Loucy (cell line): Measurements from ENCODE around the gene CDK9.
"Not testable (repeated sequence)": the region's sequence is repeated elsewhere in the genome, so short reads cannot be mapped to it uniquely, and the experiment has no call there.

Experiments used
- H2AFZ ChIP-seq: fragments of 200-600 bp; sonication (generic); 2 replicates; pipeline ENCODE4 v1.6.0; 2016; ENCODE audit warnings: antibody characterized with exemption, mild to moderate bottlenecking, low read length, moderate library complexity
- H3F3A ChIP-seq: fragments of 200-600 bp; 2 replicates; pipeline ENCODE4 v1.6.0; 2016; ENCODE audit warnings: antibody characterized with exemption, low read depth, mild to moderate bottlenecking
- H3K27me3 ChIP-seq: fragments of 200-600 bp; sonication (generic); 2 replicates; pipeline ENCODE4 v1.6.1; 2014; ENCODE audit warnings: low read length, mild to moderate bottlenecking; ENCODE audit not compliant: insufficient read depth, poor library complexity, severe bottlenecking
- H3K36me3 ChIP-seq: fragments of 200-600 bp; sonication (generic); 2 replicates; pipeline ENCODE4 v1.6.1; 2016; ENCODE audit warnings: low read length; ENCODE audit not compliant: insufficient read depth
- H3K4me1 ChIP-seq: fragments of 200-600 bp; sonication (generic); 2 replicates; pipeline ENCODE4 v1.5.1; 2014; ENCODE audit warnings: low read length, mild to moderate bottlenecking; ENCODE audit not compliant: insufficient read depth, poor library complexity, severe bottlenecking
- H3K4me2 ChIP-seq: fragments of 200-600 bp; sonication (generic); 2 replicates; pipeline ENCODE4 v1.6.0; 2014; ENCODE audit warnings: antibody characterized with exemption, low read length, low read depth, mild to moderate bottlenecking; ENCODE audit not compliant: poor library complexity, severe bottlenecking
- H3K4me3 ChIP-seq: fragments of 200-600 bp; sonication (generic); 2 replicates; pipeline ENCODE4 v1.5.1; 2014; ENCODE audit warnings: low read length, mild to moderate bottlenecking, mixed read lengths; ENCODE audit not compliant: poor library complexity, severe bottlenecking
- H3K79me2 ChIP-seq: fragments of 200-600 bp; sonication (generic); 2 replicates; pipeline ENCODE4 v1.6.1; 2014; ENCODE audit warnings: low read length; ENCODE audit not compliant: insufficient read depth
- H3K9ac ChIP-seq: fragments of 200-600 bp; sonication (generic); 2 replicates; pipeline ENCODE4 v1.6.0; 2014; ENCODE audit warnings: mild to moderate bottlenecking, low read depth, low read length, moderate library complexity; ENCODE audit not compliant: poor library complexity, severe bottlenecking
- H3K9me2 ChIP-seq: fragments of 200-600 bp; sonication (generic); replicated peaks from 2 replicates; pipeline ENCODE4 v1.6.1; 2016; ENCODE audit warnings: low read depth, low read length, mixed read lengths
- H3K9me3 ChIP-seq: fragments of 200-600 bp; sonication (generic); 2 replicates; pipeline ENCODE4 v1.6.1; 2014; ENCODE audit warnings: mild to moderate bottlenecking, antibody characterized with exemption, low read length, low read depth; ENCODE audit not compliant: insufficient read depth
- H4K20me1 ChIP-seq: fragments of 200-600 bp; sonication (generic); 2 replicates; pipeline ENCODE4 v1.6.0; 2014; ENCODE audit warnings: antibody characterized with exemption, low read length, mild to moderate bottlenecking; ENCODE audit not compliant: insufficient read depth, poor library complexity, severe bottlenecking
- EZH2phosphoT487 ChIP-seq: fragments of 200-600 bp; IDR thresholded peaks from 2 replicates; pipeline ENCODE4 v1.6.1; 2018; ENCODE audit warnings: antibody characterized with exemption, mild to moderate bottlenecking, moderate library complexity, borderline replicate concordance
- TF ChIP-seq, protein P1 (sequence below): fragments of 200-600 bp; sonication (generic); conservative IDR thresholded peaks from 2 replicates; pipeline ENCODE4 v1.5.1; 2014; ENCODE audit warnings: mild to moderate bottlenecking, antibody characterized with exemption, low read length

Gene CDK9

DNA sequence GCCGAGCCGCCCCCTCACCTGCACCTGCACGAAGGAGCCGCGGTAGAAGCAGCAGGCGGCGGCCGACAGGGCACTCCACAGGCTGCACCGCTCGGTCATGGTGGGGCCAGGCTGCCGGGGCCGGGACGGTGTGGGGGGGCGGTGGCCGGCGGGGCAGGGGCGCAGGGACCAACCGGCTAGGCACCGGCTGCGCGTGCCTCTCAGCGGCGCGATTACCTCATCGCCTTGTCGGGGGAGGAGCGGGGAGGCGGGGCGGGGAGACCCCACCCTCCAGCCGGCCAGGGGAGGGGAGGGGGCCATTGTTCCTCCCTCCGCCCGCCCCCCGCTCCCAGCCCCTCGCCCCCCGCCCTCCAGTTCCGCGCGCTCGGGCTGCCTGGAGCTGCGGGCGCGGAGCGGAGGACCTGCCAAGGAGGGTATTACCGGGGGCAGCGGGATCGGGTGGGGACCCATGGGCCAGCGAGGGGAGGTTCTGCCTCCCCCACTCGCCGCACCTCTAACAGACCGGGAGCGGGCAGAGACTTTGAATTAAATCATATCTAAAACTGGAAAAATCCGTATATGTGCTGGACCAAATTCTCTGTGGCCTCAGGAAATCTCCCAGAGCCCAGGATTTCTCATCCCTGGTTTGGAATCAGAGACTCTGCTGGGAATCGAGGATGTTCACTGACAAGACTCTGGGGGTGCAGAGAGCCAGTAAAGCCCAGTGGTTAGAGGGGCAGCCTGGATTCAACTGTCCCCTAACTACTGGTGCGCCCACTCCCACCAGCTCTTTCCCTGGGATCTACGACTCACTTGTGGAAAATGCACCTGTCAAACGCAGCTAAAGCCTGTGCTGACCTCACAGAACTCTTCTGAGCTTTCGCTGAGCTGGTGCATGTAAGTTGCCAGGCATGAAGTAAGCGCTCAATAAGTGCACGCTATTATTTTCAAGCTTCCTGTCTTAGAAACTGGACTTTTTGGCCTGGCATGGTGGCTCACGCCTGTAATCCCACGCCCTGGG, 30.5 kb upstream of the CDK9 start:
- Histone ChIP-seq H3K9me3 (no peaks in the 10 kb centered on the region), H3K4me2 (no peak overlapping the region), H3K9ac (no peak overlapping the region), H3F3A (no peaks in the 10 kb centered on the region), H4K20me1 (peaks cover 26% of the 10 kb centered on the region), H3K79me2 (no peaks in the 10 kb centered on the region), H3K36me3 (peaks cover 41% of the 10 kb centered on the region; the same call in 1 of the 2 replicates), H3K4me3 (no peak overlapping the region), H3K4me1 (no peaks in the 10 kb centered on the region), H2AFZ (no peak overlapping the region), H3K27me3 (no peaks in the 10 kb centered on the region), H3K9me2 (no peaks in the 10 kb centered on the region)
- TF ChIP-seq, protein P1, sequence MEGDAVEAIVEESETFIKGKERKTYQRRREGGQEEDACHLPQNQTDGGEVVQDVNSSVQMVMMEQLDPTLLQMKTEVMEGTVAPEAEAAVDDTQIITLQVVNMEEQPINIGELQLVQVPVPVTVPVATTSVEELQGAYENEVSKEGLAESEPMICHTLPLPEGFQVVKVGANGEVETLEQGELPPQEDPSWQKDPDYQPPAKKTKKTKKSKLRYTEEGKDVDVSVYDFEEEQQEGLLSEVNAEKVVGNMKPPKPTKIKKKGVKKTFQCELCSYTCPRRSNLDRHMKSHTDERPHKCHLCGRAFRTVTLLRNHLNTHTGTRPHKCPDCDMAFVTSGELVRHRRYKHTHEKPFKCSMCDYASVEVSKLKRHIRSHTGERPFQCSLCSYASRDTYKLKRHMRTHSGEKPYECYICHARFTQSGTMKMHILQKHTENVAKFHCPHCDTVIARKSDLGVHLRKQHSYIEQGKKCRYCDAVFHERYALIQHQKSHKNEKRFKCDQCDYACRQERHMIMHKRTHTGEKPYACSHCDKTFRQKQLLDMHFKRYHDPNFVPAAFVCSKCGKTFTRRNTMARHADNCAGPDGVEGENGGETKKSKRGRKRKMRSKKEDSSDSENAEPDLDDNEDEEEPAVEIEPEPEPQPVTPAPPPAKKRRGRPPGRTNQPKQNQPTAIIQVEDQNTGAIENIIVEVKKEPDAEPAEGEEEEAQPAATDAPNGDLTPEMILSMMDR = no peak
- no peak for TF ChIP-seq EZH2phosphoT487

DNA sequence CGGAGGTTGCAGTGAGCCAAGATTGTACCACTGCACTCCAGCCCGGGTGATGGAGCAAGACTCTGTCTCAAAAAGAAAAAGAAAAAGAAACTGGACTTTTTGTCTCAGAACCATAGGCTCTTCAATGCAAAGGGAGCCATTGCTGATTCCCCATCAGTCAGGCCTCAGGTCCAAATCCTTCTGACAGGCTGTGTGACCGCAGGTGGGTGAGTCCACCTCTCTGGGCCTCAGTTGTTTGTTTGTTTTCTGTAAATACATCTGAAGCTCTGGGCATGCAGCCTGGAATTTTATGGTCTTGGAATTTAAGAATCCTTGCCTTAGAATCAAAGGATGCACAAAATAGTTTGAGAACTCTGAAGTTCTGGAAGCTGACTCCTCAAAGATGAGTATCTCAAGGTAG, 29.6 kb upstream of the CDK9 start:
- Histone ChIP-seq H3K9me3 (no peaks in the 10 kb centered on the region), H2AFZ (no peak overlapping the region), H3K27me3 (no peaks in the 10 kb centered on the region), H4K20me1 (peaks cover 18% of the 10 kb centered on the region), H3K4me3 (no peak overlapping the region), H3K79me2 (no peaks in the 10 kb centered on the region; the same call in 1 of the 2 replicates), H3K4me1 (no peaks in the 10 kb centered on the region), H3K36me3 (peaks cover 36% of the 10 kb centered on the region; the same call in 1 of the 2 replicates), H3K9me2 (no peaks in the 10 kb centered on the region), H3K4me2 (no peak overlapping the region), H3K9ac (no peak overlapping the region), H3F3A (no peaks in the 10 kb centered on the region)
- no peak for TF ChIP-seq EZH2phosphoT487
- TF ChIP-seq, protein P1 = no peak

DNA sequence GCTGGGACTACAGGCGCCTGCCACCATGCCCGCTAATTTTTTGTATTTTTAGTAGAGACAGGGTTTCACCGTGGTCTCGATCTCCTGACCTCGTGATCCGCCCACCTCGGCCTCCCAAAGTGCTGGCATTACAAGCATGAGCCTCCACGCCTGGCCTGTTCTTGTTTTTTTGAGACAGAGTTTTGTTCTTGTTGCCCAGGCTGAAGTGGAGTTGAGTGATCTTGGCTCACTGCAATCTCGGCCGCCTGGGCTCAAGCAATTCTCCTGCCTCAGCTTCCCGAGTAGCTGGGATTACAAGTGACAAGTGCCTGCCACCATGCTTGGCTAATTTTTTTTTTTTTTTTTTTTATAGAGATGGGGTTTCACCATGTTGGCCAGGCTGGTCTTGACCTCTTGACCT, 29.1 kb upstream of the CDK9 start:
- not testable (repeated sequence) for H2AFZ ChIP-seq, H3K4me2 ChIP-seq, H3F3A ChIP-seq, H3K4me3 ChIP-seq, H3K79me2 ChIP-seq, H3K27me3 ChIP-seq, H3K9me3 ChIP-seq, H3K9ac ChIP-seq, H3K4me1 ChIP-seq, H3K9me2 ChIP-seq
- Histone ChIP-seq H3K36me3 (peaks cover 36% of the 10 kb centered on the region; the same call in 1 of the 2 replicates), H4K20me1 (peaks cover 12% of the 10 kb centered on the region)
